ENCODE data around the gene MYO10.

DNA sequence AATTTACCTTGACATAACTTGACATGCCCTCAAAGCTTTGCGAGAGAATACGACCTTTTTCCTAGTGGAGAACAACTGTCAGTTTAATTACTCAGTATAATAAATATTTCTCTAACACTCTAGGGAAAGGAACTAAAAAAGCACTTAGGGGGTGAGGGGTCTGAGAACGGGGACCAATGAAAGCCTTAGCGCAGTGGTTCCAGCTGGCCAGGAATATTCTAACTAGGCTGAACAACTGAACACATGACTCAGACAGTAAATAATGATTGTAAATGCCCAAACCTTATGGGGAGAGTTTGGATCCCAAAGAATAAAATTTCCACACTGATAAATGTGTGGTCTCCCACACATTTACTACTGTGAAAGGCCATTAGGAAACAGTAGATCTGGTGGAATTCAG lies 14.9 kb downstream of the MYO10 start:
- TF ChIP-seq BHLHE40 (IDR thresholded peaks at IDR 0.05; ENCODE audit: borderline replicate concordance): no peak
- no peak for TF ChIP-seq SP1 (IDR thresholded peaks at IDR 0.05)
- TF ChIP-seq FOXA1 (IDR thresholded peaks at IDR 0.05): no peak
- no peak for TF ChIP-seq L3MBTL2 (conservative IDR thresholded peaks at IDR 0.05)
- TF ChIP-seq, protein P1, sequence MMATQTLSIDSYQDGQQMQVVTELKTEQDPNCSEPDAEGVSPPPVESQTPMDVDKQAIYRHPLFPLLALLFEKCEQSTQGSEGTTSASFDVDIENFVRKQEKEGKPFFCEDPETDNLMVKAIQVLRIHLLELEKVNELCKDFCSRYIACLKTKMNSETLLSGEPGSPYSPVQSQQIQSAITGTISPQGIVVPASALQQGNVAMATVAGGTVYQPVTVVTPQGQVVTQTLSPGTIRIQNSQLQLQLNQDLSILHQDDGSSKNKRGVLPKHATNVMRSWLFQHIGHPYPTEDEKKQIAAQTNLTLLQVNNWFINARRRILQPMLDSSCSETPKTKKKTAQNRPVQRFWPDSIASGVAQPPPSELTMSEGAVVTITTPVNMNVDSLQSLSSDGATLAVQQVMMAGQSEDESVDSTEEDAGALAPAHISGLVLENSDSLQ (IDR thresholded peaks at IDR 0.05): peak; percentile 1; the same call in 1 of the 2 replicates
- TF ChIP-seq SUZ12 (IDR thresholded peaks at IDR 0.05): no peak
